Endometrium (tissue), 2 donors: ENCODE results near the gene PLCB1.
"Not testable (repeated sequence)": the region's sequence is repeated elsewhere in the genome, so short reads cannot be mapped to it uniquely, and the experiment has no call there.

ENCODE experiments used
- FAIRE-seq: peaks from 2 replicates; lab custom pipeline; 2012; peaks lifted over from hg19 to GRCh38; lab: Jason Lieb, UNC
- donor health status: control.
- donor health status: control.

The PLCB1 gene

DNA sequence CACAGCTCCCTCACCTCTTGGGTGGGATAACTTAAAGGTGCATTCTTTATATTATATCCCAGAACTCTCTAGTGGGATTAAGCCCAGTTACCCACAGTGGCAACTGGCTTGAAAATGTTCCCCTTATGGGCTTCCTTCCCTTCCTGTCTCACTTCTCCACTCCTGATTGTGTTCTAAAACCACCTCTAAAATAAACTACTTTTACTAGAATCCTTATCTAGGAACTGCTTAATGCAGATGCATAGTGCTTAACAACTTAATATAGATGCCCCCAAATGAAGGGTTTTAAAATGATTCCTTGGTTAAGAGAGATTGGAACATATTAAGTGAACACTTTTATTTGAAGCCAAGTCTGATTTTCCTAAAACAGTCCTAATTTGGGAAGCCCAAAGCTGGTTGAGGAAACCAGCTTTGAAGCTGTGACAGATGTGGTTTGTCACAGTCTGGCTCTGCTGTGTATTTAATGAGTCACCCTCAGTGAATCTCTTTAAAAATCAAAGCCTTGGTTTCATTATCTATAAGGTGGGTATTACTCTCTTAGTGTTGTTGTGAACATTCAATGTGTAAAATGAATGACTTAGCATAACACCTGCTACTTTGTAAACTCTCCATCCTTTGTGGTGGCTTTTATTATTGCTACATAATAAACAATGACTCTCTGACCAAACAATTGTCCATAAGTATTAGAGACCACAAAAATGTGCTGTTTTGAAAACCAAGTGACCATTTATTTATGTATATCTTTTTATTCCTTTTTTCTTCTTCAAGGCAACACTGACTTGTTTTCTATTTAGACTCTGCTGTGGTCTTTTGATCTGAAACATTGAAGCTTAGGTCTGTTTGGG lies 24.4 kb downstream of the PLCB1 start:
- FAIRE-seq = no peak

DNA sequence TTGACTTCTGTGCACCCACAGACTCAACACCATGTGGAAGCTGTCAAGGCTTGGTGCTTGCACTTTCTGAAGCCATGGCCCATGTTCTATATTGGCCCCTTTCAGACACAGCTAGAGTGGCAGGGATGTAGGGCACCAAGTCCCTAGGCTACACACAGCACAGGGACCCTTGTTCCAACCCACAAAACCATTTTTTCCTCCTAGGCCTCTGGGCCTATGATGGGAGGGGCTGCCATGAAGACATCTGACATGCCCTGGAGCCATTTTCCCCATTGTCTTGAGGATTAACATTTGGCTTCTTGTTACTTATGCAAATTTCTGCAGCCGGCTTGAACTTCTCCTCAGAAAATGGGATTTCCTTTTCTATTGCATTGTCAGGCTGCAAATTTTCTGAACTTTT lies 27.2 kb downstream of the PLCB1 start:
- not testable (repeated sequence) for FAIRE-seq

DNA sequence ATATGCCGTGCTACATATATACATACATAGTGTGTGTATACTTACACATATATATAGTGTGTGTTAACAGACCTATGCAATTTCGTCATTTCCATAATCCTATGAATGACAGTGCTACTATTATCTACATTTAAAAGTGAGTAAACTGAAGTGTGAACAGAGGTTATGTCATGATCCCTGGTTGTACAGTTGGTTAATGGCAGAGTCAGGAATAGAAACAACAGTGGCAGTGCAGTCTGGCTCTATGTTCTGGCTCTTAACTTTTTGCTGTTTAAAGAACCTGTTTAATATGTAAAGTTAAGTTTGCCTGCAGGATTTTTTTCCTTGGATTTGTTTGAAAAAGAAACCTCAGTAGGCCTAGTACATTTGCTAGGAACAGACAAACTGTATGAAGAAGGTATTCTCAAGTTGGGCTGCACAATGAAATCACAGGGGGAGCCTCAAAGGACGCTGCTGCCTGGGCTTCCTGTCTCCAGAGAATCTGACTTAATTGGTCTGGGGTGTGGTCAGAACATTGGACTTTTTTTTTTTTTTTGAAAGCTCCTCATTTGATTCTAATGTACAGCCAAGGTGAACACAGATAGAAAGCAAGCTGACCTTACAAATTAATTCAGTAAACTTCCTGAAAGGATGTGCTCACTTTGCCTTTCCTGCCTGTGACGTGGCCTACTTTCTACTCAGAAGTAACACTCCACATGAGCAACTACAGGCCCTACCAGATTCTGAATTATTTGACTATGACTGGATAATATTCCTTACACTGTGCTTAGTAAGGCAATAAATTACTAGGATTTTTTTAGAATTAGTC lies 29.4 kb downstream of the PLCB1 start:
- no peak for FAIRE-seq

DNA sequence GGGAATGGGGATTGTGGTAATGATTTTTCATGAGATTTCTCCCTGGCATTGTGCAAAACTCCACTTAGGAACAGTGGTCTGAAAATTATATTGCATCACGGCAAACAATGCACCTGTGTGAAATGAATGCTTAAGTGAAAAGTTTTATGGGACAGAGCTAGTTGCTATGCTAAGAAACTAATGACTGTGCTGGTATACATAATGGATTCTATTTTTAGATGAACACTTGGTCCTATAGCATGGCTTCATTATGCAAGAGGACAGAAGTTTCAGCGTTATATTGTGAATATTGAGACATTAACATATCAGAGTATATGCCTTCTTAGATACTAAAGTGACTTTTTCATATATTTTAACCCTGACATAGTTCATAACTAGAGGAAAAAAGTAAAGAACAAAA lies 30.5 kb downstream of the PLCB1 start:
- FAIRE-seq = no peak

DNA sequence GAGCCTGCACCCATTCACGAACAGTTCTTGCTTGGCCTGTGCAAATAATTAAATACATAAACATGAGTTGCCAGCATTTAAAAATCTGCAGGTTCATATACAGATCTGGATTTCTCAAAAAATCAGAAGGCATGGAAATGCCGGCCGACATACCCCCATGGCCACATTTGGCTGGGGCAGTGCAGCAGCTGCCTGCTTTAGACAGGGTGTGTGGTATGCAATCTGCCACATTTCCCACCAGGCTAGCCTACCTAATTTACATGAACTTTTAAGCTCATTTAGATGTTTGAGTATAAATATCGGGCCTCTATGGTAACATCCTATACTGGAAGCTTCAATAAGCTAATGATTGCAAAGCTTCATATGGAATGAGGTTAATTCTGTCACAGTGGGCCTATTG lies 31.5 kb downstream of the PLCB1 start:
- no peak for FAIRE-seq

DNA sequence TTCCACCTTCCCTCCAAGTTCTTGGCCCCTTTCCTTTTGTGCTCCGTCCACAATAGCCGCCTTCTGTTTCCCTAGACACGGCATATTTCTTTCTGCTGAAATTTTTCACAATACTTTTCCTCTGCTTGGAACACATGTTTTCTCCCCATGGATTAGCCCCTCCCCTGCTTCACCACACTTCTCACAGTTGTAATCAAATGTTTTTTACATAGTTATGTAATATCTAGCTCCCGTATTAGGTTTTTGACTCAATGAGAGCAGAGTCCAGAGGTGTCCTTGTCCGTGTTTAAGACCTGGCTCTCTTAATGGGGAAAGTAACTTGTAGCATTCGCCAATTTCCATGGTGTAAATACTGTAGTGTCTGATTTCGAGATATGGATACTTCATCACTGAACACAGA lies 34.7 kb downstream of the PLCB1 start:
- FAIRE-seq = no peak

DNA sequence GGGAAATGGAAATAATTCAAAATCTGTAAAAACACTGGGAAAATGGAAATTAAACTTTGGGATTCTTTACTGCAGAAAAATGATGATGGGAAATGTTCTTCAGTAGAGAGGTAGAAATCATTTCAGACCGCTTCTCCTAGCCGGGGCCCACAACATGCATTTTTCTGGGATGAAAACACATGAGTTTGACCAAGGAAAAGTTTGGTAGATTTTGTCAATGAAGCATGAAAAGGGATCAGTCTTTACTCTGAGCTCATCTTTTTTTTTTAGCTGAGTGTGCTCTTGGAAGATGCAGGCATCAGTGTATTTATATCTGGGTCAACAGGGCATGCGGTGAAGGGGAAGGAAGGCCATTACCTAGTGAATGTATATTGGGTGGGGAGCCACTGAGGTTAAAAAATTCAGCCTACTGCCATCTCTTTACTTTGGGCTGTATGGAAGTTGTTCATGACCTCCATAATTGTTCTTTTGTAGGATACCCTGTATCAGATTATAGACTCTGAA lies 36.8 kb downstream of the PLCB1 start:
- no peak for FAIRE-seq

DNA sequence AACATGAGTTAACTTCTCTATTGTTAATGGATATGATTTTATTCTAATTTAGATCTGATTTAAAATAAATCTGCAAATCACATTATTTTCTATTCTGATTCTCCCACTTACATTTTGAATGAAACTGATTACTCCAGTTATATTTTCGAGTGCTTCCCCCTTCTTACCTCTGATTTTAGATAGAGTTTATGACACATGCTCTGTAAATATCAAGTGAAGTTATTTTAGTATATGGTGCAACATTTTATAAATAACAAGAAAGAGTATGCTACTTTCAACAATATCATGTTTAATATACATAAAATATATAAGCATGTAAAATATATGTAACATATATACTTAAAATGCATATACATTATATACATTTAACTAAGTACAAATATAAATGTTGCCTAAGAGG lies 38.9 kb downstream of the PLCB1 start:
- FAIRE-seq = no peak

DNA sequence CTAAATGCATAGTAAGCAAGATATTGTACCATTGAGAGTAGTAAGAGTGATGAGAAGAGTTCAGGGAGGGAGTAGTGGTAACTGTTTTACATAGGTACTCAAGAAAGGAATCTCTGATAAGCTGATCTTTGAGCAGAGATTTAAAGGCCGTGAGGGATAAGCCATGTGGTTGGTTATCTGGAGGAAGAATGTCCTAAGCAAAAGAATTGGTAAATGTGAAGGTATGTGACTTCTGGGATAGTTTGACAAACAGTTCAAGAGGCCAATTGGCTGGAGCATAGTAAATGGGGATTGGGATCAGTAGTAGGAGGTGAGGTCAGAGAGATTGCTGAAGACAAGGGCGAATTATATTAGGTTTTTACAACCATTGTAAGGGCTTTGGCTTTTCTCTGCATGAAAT lies 40.1 kb downstream of the PLCB1 start:
- no peak for FAIRE-seq

DNA sequence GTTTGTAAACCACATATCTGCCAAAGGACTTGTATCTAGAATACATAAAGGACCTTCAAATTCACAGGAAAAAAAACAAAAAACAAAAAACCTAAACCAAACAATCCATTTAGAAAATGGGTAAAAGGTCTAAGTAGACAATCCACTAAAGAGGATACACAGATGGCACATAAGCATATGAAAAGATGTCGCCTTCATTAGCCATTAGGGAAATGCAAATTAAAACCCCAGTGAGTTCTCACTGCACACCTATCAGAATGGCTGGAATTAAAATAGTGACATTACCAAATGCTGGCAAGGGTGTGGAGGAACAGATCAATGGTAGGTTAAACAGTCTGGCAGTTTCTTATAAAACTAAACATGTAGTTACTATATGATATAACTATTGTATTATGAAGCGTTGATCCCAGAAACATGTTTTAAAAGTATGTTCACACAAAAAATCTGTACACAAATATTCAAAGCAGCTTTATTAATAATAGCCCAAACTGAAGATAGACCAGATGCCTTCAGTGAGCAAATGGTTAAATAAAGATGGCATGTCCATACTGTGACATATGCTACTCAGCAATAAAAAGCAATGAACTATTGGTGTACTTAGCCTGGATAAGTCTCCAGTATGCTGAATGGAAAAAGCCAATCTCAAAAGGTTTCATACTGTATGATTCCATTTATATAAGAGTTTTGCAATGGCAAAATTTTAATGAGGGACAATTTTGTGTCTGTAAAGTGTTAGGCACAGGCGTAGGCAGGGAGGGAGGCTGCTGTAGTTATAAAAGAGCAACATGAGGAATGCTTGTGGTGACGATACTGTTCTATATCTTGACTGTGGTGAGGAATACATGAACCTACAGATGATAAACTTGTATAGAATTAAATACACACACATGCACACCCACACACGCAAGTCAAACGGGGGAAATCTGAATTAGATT lies 43.9 kb downstream of the PLCB1 start:
- no peak for FAIRE-seq

DNA sequence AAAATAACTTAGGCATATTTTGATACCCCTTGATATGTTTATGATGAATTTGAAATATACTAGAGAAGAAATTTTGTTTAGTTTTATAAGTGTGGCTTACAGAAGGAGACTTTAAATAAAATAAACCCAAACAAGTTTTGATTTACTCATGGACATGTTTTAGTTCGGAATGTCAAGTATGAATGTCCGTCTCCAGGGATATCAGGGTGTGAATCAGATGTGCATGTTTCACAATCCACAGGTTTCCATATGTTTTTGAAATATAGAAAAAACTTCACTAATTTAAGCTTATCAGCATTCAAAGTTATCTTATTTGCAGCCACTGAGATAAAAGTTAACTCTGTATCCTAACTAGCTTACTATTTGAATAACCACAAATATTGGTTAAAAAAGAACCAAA lies 51.5 kb downstream of the PLCB1 start:
- no peak for FAIRE-seq

DNA sequence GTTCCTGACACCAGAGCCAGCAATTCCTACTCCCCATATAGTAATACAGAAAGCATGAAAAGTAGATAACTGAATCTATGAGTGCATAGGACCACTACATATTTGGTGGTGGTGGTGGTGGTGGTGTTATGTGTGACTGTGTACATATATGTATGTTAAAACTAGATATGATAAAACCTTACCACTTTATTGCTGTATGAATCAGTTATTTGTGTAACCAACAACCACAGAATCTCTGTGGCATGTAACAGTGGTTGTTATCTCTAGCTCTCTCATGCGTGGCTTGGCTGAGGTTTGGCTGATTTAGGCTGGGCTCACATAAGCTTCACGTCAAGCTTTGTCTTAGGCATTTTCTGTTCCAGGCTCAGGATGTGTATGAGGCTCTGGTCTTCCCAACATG lies 55.7 kb downstream of the PLCB1 start:
- FAIRE-seq = no peak

DNA sequence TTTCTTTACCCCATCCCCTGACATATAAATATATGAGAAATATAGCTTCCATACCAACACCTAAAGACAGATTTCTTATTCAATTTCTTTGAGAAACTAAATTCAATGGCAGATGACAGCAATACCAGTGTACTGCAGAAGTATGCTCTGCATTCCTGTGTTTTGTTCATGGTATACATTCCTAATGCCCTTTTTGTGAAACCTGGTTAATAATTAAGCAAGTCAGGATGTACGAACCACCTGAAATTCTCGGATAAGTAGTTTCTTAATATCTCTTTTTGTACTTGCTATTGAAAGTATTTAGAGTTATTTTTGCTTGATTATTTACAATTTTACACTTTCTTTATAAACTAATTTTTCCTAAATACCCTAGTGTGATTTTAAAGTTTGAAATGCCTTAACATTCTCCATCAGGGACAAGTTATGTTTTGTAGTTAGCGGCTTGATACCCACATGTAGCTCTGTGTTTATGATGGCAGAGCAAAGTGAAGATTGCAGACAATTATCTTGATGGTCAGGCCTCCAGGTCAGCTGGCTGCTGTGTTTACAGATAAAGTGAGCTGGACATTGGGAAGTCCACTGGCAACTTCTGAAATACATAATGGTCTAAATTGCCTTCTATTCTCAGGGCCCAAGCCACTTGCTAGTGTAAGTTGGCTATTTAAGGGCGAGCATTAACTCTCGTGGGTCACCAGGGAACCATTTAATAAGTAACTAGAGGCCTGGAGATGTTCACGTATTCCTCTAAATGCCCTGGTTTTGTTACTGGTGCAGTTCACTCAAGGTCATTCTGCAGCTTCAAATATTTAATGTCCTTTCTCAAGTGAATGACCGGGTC lies 58.2 kb downstream of the PLCB1 start:
- no peak for FAIRE-seq

DNA sequence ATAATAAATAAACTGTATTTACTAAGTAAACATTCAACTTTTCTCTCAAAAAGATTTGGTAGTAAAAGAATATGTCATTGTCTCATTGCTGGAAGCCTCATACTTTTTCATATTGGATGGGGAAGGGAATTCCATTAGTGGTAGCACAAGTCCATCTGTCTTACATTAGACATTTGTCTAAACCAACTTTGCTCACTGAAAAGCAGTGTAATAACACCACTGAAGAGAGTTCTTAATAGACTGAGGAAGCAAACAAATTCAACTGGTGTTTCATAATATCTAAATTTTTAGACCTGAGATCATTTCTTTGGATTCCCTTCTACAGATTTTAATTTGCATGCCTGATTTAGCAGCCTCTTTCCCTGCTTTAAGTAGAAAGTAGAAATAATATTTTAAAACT lies 62.7 kb downstream of the PLCB1 start:
- FAIRE-seq = no peak

DNA sequence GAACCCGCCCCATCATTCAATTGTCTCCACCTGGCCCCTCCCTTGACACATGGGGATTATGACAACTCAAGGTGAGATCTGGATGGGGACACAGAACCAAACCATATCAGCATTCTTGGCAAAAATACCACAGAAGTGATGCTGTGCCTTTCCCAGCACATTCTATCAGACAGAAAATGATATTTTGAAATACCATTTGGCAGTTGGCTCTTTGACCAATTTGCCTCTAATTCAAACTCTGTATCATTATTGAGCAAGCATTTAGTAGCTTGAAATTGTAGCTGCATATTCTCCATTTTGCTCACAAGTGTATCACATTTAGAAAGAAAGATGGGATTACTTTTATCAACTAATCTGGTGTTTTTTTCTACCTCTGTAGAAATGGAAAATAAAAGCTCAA lies 64.0 kb downstream of the PLCB1 start:
- no peak for FAIRE-seq

DNA sequence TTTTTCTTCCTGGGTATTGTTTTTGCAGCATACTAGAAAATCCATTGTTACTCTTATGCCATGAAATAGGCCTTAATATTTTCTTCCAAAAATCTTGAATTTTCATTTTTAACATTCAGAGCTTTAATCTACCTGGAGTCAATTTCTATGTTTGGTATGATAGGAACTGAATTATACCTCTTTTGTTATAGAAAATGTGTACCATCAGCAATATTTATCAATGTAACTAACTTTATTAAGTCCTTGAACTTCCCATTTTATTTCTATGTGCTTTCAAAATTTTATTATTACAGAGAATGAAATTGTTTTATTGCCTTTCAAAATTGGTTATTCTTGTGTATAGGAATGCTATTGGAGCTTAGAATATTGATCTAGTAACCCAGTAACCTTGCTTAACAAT lies 68.2 kb downstream of the PLCB1 start:
- no peak for FAIRE-seq

DNA sequence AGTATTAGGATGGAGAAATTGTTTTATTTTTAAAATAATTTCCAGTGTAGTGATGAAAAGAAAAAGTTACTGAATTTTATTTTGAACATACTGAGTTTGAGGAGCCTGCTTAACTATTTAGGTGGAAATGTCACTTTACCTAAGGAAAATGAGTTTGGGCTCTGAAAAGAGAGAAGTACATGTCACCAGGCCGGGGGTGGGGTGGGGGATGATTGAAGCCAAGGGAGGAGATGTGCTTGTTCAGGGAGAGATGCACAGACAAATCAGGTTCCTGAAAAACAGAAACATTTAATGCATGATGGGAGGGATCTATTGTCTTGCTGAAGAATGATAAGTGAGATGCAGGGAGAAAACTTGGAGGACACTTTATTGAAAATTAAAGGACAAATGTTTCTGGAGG lies 71.3 kb downstream of the PLCB1 start:
- FAIRE-seq = no peak

DNA sequence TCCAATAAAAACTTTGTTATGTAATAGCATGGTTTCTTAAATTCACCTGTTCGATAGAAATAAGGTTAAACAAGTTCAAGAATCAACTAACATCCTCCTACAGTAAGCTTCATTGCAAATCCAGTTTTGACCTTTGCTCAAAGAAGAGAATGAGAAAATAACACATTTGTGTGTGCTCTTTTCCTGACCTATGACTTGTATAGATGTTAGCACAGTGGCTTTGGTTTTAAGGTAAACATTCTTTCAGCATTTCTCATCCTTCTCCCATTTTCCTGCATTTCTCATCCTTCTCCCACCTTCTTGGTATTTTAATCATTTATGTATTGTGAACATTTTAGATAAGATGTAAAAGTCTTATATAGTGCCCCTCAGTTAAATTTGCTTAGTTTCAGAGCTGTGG lies 73.9 kb downstream of the PLCB1 start:
- FAIRE-seq = no peak

DNA sequence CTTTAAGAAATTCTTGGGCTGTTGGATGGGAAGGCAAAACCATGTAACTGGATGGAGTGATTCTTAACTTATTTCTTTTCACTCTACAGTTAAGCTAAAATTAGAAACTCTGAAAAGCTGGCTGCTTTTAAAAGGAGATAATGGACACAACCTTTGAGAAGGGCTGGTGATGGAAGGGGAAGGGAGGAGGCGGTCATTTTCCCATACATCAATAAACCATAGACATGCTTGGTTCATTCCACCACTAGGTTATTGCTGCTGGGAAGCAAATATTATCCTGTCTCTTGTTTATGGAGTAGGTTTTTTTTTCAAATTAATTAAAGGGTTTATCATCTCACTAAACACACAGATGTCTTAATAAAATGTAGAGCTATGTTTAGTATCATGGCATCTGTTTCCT lies 76.2 kb downstream of the PLCB1 start:
- FAIRE-seq = no peak

DNA sequence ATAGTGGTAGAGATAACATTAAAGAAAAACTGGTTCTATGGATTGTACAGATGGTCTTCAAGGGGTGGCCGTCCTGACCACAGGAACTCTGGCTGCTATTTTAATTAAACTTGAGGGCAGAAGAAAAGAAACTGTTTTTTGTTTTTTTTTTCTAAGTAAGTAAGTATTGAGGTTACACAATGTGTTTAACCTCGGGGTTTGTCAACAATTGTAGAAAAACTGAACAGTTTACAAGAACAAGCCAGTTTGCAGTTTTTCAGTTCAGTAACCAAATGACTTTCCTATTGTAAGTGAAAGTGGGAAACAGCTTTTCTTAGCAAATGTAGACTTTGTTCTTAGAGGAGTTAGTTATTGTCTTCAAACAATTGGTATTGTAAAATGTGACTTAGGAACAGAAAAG lies 77.0 kb downstream of the PLCB1 start:
- peak; percentile 98 for FAIRE-seq

DNA sequence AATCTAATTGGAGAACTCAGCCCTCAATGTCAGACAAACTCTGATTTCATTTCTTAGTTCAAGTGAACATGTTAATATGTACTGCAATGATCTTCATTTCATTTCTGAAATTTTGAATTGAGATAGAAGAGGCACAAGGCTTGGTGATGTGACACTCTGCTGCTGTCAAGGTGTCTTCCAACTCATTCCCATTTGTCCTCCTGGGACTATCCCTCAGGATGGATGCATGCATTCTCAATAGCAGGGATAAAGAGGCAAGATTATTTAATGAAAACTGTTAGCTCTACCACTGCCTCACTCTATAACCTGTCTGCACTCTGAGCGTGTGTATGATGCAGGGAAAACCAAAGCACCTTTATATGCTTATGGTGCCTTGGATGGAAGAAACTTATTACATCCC lies 78.7 kb downstream of the PLCB1 start:
- no peak for FAIRE-seq
